SK-N-DZ (cell line): Measurements from ENCODE around the gene TRIM10.

Experiments used
- small RNA-seq, 2 experiments: library from RNA; depleted of rRNA; stranded (forward); fragments of <200 nt; gene quantifications; one replicate each; pipeline ENCODE3, GENCODE V24; 2014

Gene TRIM10

Small RNA genes within 50 kb of the gene (small RNA-seq; reads per million reads assigned to genes)
- gene RF00554 = 0 reads per million in 2 experiments
